SK-N-SH (cell line): Measurements from ENCODE around the gene MAD1L1. TPM values are rescaled to one million over a fixed set of nuclear protein-coding genes. Genes with fewer than 3 reads are reported as not detected.

Source experiments
- CTCF ChIA-PET: fragments of 300-600, 350-600 bp; formaldehyde crosslinking; extraction: SDS; loops from one replicate; lab custom pipeline; 2021; lab: Yijun Ruan, JAX
- POLR2A ChIA-PET: fragments of 350-600 bp; sonication (Branson Sonifier 250); formaldehyde crosslinking; extraction: SDS; loops from one replicate; lab custom pipeline; 2020; ENCODE audit warnings: antibody characterized with exemption, inconsistent platforms; lab: Yijun Ruan, JAX
- DNase-seq: peaks from one replicate; pipeline ENCODE4 v3.0.0; 2012
- H2AFZ ChIP-seq: fragments of 200-600 bp; sonication (generic); 2 replicates; pipeline ENCODE4 v1.8.1; 2016; ENCODE audit warnings: antibody characterized with exemption, mild to moderate bottlenecking, low read depth
- H3F3A ChIP-seq: fragments of 200-600 bp; sonication (generic); replicated peaks from 2 replicates; pipeline ENCODE3; 2016; ENCODE audit warnings: antibody characterized with exemption, mild to moderate bottlenecking; ENCODE audit not compliant: insufficient read depth
- H3K27ac ChIP-seq, 2 experiments: fragments of 200-500 bp in 1 of 2; fragments of 200-600 bp in 1 of 2; sonication (Bioruptor generic) in 1 of 2; sonication (generic), shearing (Covaris generic) in 1 of 2; 2 replicates each; pipeline versions ENCODE4 v1.5.1 to v1.6.1; 2014 to 2016; ENCODE audit warnings: low read depth in 2 of 2, inconsistent platforms in 1 of 2, low read length in 1 of 2, mild to moderate bottlenecking in 1 of 2, mixed read lengths in 1 of 2
- H3K27me3 ChIP-seq: fragments of 200-600 bp; sonication (generic), shearing (Covaris generic); 2 replicates; pipeline ENCODE4 v1.6.1; 2016; ENCODE audit warnings: mixed run types; ENCODE audit not compliant: insufficient read depth
- H3K36me3 ChIP-seq, 2 experiments: fragments of 200-500 bp in 1 of 2; fragments of 200-600 bp in 1 of 2; sonication (Bioruptor generic) in 1 of 2; sonication (generic) in 1 of 2; replicated peaks in 1 of 2; 2 replicates each; pipeline versions ENCODE3 to v1.5.1; 2014 to 2016; ENCODE audit warnings: low read length in 1 of 2, mild to moderate bottlenecking in 1 of 2; ENCODE audit not compliant: insufficient read depth in 2 of 2, control insufficient read depth in 1 of 2
- H3K4me1 ChIP-seq, 2 experiments: fragments of 200-500 bp in 1 of 2; fragments of 200-600 bp in 1 of 2; sonication (Bioruptor generic) in 1 of 2; sonication (generic), shearing (Covaris generic) in 1 of 2; 2 replicates each; pipeline versions ENCODE4 v1.5.1 to v1.6.1; 2014 to 2016; ENCODE audit warnings: low read depth in 1 of 2, low read length in 1 of 2, mixed run types in 1 of 2; ENCODE audit not compliant: insufficient read depth in 2 of 2, control insufficient read depth in 1 of 2
- H3K4me2 ChIP-seq: fragments of 200-600 bp; sonication (generic), shearing (Covaris generic); 2 replicates; pipeline ENCODE4 v1.6.1; 2017; ENCODE audit warnings: mixed run types
- H3K4me3 ChIP-seq, 2 experiments: fragments of 200-500 bp in 1 of 2; fragments of 200-600 bp in 1 of 2; sonication (Bioruptor generic) in 1 of 2; sonication (generic), shearing (Covaris generic) in 1 of 2; 2 replicates each; pipeline versions ENCODE4 v1.5.1 to v1.8.1; 2014 to 2016; ENCODE audit warnings: low read depth in 2 of 2, inconsistent platforms in 1 of 2, low read length in 1 of 2, mild to moderate bottlenecking in 1 of 2, mixed read lengths in 1 of 2, moderate library complexity in 1 of 2
- H3K79me2 ChIP-seq: fragments of 200-600 bp; sonication (generic); 2 replicates; pipeline ENCODE4 v1.8.1; 2017; ENCODE audit warnings: mild to moderate bottlenecking; ENCODE audit not compliant: insufficient read depth
- H3K9ac ChIP-seq: fragments of 200-600 bp; sonication (generic); 2 replicates; pipeline ENCODE4 v1.6.1; 2017; ENCODE audit warnings: mixed run types
- H3K9me2 ChIP-seq: fragments of 200-600 bp; sonication (generic); 2 replicates; pipeline ENCODE4 v1.6.1; 2017; ENCODE audit warnings: mixed run types
- H3K9me3 ChIP-seq: fragments of 200-600 bp; sonication (generic); 2 replicates; pipeline ENCODE4 v1.6.1; 2017; ENCODE audit warnings: mixed run types, mild to moderate bottlenecking, moderate library complexity
- H4K20me1 ChIP-seq: fragments of 200-600 bp; sonication (generic); 2 replicates; pipeline ENCODE4 v1.6.1; 2017; ENCODE audit warnings: mild to moderate bottlenecking, mixed run types; ENCODE audit not compliant: insufficient read depth
- CHD2 ChIP-seq: fragments of 150-350 bp; IDR thresholded peaks from 2 replicates; pipeline ENCODE4 v1.6.1; 2018; ENCODE audit warnings: low read length; ENCODE audit not compliant: partially characterized antibody
- ELF1 ChIP-seq: IDR thresholded peaks from 2 replicates; pipeline ENCODE4 v1.4.0; 2012
- EZH2phosphoT487 ChIP-seq: fragments of 200-600 bp; sonication (generic); IDR thresholded peaks from 2 replicates; pipeline ENCODE4 v1.6.1; 2017; ENCODE audit warnings: low read depth, mixed run types, mild to moderate bottlenecking, antibody characterized with exemption, moderate library complexity, borderline replicate concordance
- FOSL2 ChIP-seq: IDR thresholded peaks from 2 replicates; pipeline ENCODE4 v1.4.0; 2012; ENCODE audit warnings: low read depth, mild to moderate bottlenecking, moderate library complexity, borderline replicate concordance
- FOXM1 ChIP-seq: IDR thresholded peaks from 2 replicates; pipeline ENCODE4 v1.4.0; 2012; ENCODE audit warnings: low read depth, mild to moderate bottlenecking
- GABPA ChIP-seq: IDR thresholded peaks from 2 replicates; pipeline ENCODE4 v1.4.0; 2012; ENCODE audit warnings: low read depth, mild to moderate bottlenecking
- GATA2 ChIP-seq: sonication (generic); formaldehyde crosslinking; IDR thresholded peaks from 2 replicates; pipeline ENCODE4 v1.5.0; 2020; ENCODE audit warnings: mild to moderate bottlenecking, missing genetic modification reagents
- JUND ChIP-seq: IDR thresholded peaks from 2 replicates; pipeline ENCODE4 v1.4.0; 2012
- MXI1 ChIP-seq: IDR thresholded peaks from 2 replicates; pipeline ENCODE4 v1.6.1; 2012; ENCODE audit warnings: mild to moderate bottlenecking, low read depth, low read length, improper control_type of control experiment
- NFIC ChIP-seq: IDR thresholded peaks from 2 replicates; pipeline ENCODE4 v1.4.0; 2012; ENCODE audit warnings: borderline replicate concordance
- NRF1 ChIP-seq: IDR thresholded peaks from 2 replicates; pipeline ENCODE4 v1.6.1; 2012; ENCODE audit warnings: low read depth, mild to moderate bottlenecking, low read length
- RAD21 ChIP-seq: IDR thresholded peaks from 2 replicates; pipeline ENCODE4 v1.6.1; 2012; ENCODE audit warnings: mild to moderate bottlenecking, low read length
- RCOR1 ChIP-seq: fragments of 150-350 bp; IDR thresholded peaks from 2 replicates; pipeline ENCODE4 v1.6.1; 2017; ENCODE audit warnings: antibody characterized with exemption, low read length
- RFX5 ChIP-seq: IDR thresholded peaks from 2 replicates; pipeline ENCODE4 v1.6.1; 2012; ENCODE audit warnings: mild to moderate bottlenecking, improper control_type of control experiment, low read length
- RXRA ChIP-seq: IDR thresholded peaks from 2 replicates; pipeline ENCODE4 v1.4.0; 2012; ENCODE audit warnings: low read depth, mild to moderate bottlenecking, borderline replicate concordance
- SIN3A ChIP-seq: IDR thresholded peaks from 2 replicates; pipeline ENCODE4 v1.6.1; 2012; ENCODE audit warnings: low read depth, mild to moderate bottlenecking, low read length, moderate library complexity, borderline replicate concordance
- SMC3 ChIP-seq: IDR thresholded peaks from 2 replicates; pipeline ENCODE4 v1.6.1; 2012; ENCODE audit warnings: low read depth, low read length, improper control_type of control experiment
- TCF12 ChIP-seq: IDR thresholded peaks from 2 replicates; pipeline ENCODE4 v1.4.0; 2012
- TEAD4 ChIP-seq: IDR thresholded peaks from 2 replicates; pipeline ENCODE4 v1.4.0; 2012; ENCODE audit warnings: mild to moderate bottlenecking, borderline replicate concordance; ENCODE audit not compliant: insufficient read depth
- USF1 ChIP-seq: IDR thresholded peaks from 2 replicates; pipeline ENCODE4 v1.4.0; 2012; ENCODE audit warnings: low read depth, borderline replicate concordance
- WGBS: methylation state at CpG from one replicate; pipeline ENCODE4 v1.1.6; 2017; ENCODE audit warnings: low lambda C conversion rate; 5-methylcytosine and 5-hydroxymethylcytosine counted together
- polyA plus RNA-seq, 3 experiments: library from polyadenylated mRNA; depleted of rRNA; stranded (reverse); fragments of >200 nt; gene quantifications; 2 replicates each; pipeline ENCODE4 v1.2.3, GENCODE V29; 2012
- TF ChIP-seq, protein P1 (sequence below): IDR thresholded peaks from 2 replicates; pipeline ENCODE4 v1.4.0; 2012; ENCODE audit warnings: low read depth
- TF ChIP-seq, protein P2 (sequence below): IDR thresholded peaks from 2 replicates; pipeline ENCODE4 v1.4.0; 2012; ENCODE audit warnings: low read depth, borderline replicate concordance
- TF ChIP-seq, protein P3 (sequence below): IDR thresholded peaks from 2 replicates; pipeline ENCODE4; 2012
- TF ChIP-seq, protein P4 (sequence below): fragments of 150-350 bp; IDR thresholded peaks from 2 replicates; pipeline ENCODE4 v1.6.1; 2017; ENCODE audit warnings: antibody characterized with exemption, low read length, low read depth, borderline replicate concordance
- TF ChIP-seq, protein P5 (sequence below): fragments of 200-600 bp; sonication (generic); IDR thresholded peaks from 2 replicates; pipeline ENCODE4 v1.6.1; 2017; ENCODE audit warnings: antibody characterized with exemption, mild to moderate bottlenecking, moderate library complexity

MAD1L1 gene
- polyA plus RNA-seq, 1 of the 3 experiments (the other 2 are of a cell fraction) = 46.2 TPM

GRCh38 chr7:2079332-2080059, 153.2 kb downstream of the MAD1L1 start:
- H3K27me3 ChIP-seq = no peaks in the 10 kb centered on the region
- WGBS = 82% methylated on average over 22 of the region's 22 CpGs
- no peaks in the 10 kb centered on the region for H3K79me2 ChIP-seq
- POLR2A ChIA-PET = interaction anchor here (0.7 to 0.9 kb wide), 2 partner anchors 11 to 25 kb away, joined by 3 read pairs; no protein-coding TSS in a partner anchor
- H3K9me3 ChIP-seq = no peaks in the 10 kb centered on the region
- no peak overlapping the region for H3K4me2 ChIP-seq
- CTCF ChIA-PET = interaction anchor here (1.0 to 1.7 kb wide), 3 partner anchors 9 to 180 kb away, joined by 3 to 5 read pairs (median 5); no protein-coding TSS in a partner anchor
- no peak overlapping the region for H2AFZ ChIP-seq
- H4K20me1 ChIP-seq = no peaks in the 10 kb centered on the region
- H3K4me3 ChIP-seq = no peak overlapping the region
- no peaks in the 10 kb centered on the region for H3K9me2 ChIP-seq
- H3K9ac ChIP-seq = no peak overlapping the region
- H3K27ac ChIP-seq = peak overlapping the region in 1 of 2 experiments; percentile 78; a peak in 2 of 4 replicates
- peaks cover 11 to 56% of the 10 kb centered on the region in 2 experiments for H3K4me1 ChIP-seq
- H3F3A ChIP-seq = peaks cover 8% of the 10 kb centered on the region
- peaks cover 0 to 20% of the 10 kb centered on the region in 2 experiments for H3K36me3 ChIP-seq
- peak; percentile 80 for DNase-seq
- TF ChIP-seq FOXM1 = no peak
- no peak for TF ChIP-seq SIN3A
- TF ChIP-seq TEAD4 = no peak
- TF ChIP-seq USF1 = no peak
- TF ChIP-seq, protein P1, sequence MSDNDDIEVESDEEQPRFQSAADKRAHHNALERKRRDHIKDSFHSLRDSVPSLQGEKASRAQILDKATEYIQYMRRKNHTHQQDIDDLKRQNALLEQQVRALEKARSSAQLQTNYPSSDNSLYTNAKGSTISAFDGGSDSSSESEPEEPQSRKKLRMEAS = no peak
- TF ChIP-seq SMC3 = no peak
- no peak for TF ChIP-seq GABPA
- no peak for TF ChIP-seq FOSL2
- TF ChIP-seq JUND = no peak
- TF ChIP-seq, protein P2, sequence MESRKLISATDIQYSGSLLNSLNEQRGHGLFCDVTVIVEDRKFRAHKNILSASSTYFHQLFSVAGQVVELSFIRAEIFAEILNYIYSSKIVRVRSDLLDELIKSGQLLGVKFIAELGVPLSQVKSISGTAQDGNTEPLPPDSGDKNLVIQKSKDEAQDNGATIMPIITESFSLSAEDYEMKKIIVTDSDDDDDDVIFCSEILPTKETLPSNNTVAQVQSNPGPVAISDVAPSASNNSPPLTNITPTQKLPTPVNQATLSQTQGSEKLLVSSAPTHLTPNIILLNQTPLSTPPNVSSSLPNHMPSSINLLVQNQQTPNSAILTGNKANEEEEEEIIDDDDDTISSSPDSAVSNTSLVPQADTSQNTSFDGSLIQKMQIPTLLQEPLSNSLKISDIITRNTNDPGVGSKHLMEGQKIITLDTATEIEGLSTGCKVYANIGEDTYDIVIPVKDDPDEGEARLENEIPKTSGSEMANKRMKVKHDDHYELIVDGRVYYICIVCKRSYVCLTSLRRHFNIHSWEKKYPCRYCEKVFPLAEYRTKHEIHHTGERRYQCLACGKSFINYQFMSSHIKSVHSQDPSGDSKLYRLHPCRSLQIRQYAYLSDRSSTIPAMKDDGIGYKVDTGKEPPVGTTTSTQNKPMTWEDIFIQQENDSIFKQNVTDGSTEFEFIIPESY = no peak
- TF ChIP-seq, protein P3, sequence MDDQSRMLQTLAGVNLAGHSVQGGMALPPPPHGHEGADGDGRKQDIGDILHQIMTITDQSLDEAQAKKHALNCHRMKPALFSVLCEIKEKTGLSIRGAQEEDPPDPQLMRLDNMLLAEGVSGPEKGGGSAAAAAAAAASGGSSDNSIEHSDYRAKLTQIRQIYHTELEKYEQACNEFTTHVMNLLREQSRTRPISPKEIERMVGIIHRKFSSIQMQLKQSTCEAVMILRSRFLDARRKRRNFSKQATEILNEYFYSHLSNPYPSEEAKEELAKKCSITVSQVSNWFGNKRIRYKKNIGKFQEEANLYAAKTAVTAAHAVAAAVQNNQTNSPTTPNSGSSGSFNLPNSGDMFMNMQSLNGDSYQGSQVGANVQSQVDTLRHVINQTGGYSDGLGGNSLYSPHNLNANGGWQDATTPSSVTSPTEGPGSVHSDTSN = no peak
- no peak for TF ChIP-seq NFIC
- TF ChIP-seq NRF1 = no peak
- TF ChIP-seq RAD21 = 0 out of 2 replicates have a peak, but pooled peaks have one; percentile 9
- no peak for TF ChIP-seq EZH2phosphoT487
- 0 out of 2 replicates have a peak, but pooled peaks have one; percentile 10 for TF ChIP-seq RCOR1
- TF ChIP-seq, protein P4, sequence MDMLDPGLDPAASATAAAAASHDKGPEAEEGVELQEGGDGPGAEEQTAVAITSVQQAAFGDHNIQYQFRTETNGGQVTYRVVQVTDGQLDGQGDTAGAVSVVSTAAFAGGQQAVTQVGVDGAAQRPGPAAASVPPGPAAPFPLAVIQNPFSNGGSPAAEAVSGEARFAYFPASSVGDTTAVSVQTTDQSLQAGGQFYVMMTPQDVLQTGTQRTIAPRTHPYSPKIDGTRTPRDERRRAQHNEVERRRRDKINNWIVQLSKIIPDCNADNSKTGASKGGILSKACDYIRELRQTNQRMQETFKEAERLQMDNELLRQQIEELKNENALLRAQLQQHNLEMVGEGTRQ = no peak
- TF ChIP-seq ELF1 = no peak
- peak; percentile 25; the same call in 1 of the 2 replicates for TF ChIP-seq MXI1
- TF ChIP-seq, protein P5, sequence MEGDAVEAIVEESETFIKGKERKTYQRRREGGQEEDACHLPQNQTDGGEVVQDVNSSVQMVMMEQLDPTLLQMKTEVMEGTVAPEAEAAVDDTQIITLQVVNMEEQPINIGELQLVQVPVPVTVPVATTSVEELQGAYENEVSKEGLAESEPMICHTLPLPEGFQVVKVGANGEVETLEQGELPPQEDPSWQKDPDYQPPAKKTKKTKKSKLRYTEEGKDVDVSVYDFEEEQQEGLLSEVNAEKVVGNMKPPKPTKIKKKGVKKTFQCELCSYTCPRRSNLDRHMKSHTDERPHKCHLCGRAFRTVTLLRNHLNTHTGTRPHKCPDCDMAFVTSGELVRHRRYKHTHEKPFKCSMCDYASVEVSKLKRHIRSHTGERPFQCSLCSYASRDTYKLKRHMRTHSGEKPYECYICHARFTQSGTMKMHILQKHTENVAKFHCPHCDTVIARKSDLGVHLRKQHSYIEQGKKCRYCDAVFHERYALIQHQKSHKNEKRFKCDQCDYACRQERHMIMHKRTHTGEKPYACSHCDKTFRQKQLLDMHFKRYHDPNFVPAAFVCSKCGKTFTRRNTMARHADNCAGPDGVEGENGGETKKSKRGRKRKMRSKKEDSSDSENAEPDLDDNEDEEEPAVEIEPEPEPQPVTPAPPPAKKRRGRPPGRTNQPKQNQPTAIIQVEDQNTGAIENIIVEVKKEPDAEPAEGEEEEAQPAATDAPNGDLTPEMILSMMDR = no peak
- TF ChIP-seq RFX5 = 0 out of 2 replicates have a peak, but pooled peaks have one; percentile 15
- peak; percentile 67 for TF ChIP-seq GATA2 (CRISPR knock-in tag)
- peak; percentile 22 for TF ChIP-seq CHD2
- no peak for TF ChIP-seq TCF12
- no peak for TF ChIP-seq RXRA
